22Rv1 (cell line): ENCODE results near the gene MAST4.

Experiments
- H3K27ac ChIP-seq: fragments of 450-650 bp; 2 replicates; pipeline ENCODE4 v1.5.1; 2017
- CTCF ChIP-seq: fragments of 450-650 bp; IDR thresholded peaks from 2 replicates; pipeline ENCODE4 v1.5.1; 2017; ENCODE audit warnings: mild to moderate bottlenecking
- ZFX ChIP-seq: fragments of 450-650 bp; IDR thresholded peaks from 2 replicates; pipeline ENCODE4 v1.6.1; 2017; ENCODE audit warnings: antibody characterized with exemption, borderline replicate concordance

Gene MAST4

GRCh38 chr5:67035098-67035740 is 439.0 kb downstream of the MAST4 start:
- TF ChIP-seq ZFX, result no peak
- TF ChIP-seq CTCF, result no peak
- no peak overlapping the region for H3K27ac ChIP-seq

- H3K27ac ChIP-seq, result no peak overlapping the region
- TF ChIP-seq ZFX, result no peak
- TF ChIP-seq CTCF, result no peak
Observed at GRCh38 chr5:67037171-67037570, 441.0 kb downstream of the MAST4 start.

- TF ChIP-seq ZFX (no peak), CTCF (no peak)
- no peak overlapping the region for H3K27ac ChIP-seq
Observed at GRCh38 chr5:67038817-67039603, 442.8 kb downstream of the MAST4 start.

GRCh38 chr5:67042176-67043003 is 446.2 kb downstream of the MAST4 start:
- TF ChIP-seq CTCF (no peak), ZFX (no peak)
- no peak overlapping the region for H3K27ac ChIP-seq

- no peak overlapping the region for H3K27ac ChIP-seq
- TF ChIP-seq CTCF (no peak), ZFX (no peak)
Observed at GRCh38 chr5:67043796-67044511, 447.8 kb downstream of the MAST4 start.

- H3K27ac ChIP-seq, result no peak overlapping the region
- TF ChIP-seq ZFX (no peak), CTCF (no peak)
Observed at GRCh38 chr5:67045816-67046740, 449.9 kb downstream of the MAST4 start.
